Smooth muscle cell (in vitro differentiated cells): ENCODE data around the gene ADAMTSL2. TPM values are rescaled to one million over a fixed set of nuclear protein-coding genes. Genes with fewer than 3 reads are reported as not detected.

Source experiments
- DNase-seq: peaks from one replicate; lab custom pipeline; 2025; ENCODE audit not compliant: unreplicated experiment; lab: John Stamatoyannopoulos, UW
- H2AFZ ChIP-seq: fragments of 200-600 bp; sonication (generic); 2 replicates; pipeline ENCODE4 v1.6.0; 2016; ENCODE audit warnings: antibody characterized with exemption, low read depth, mild to moderate bottlenecking
- H3F3A ChIP-seq: fragments of 200-600 bp; sonication (generic); 2 replicates; pipeline ENCODE4 v1.6.0; 2017; ENCODE audit warnings: antibody characterized with exemption, low read depth
- H3K27ac ChIP-seq: fragments of 200-600 bp; sonication (generic); 2 replicates; pipeline ENCODE4 v1.5.1; 2016; ENCODE audit warnings: low read depth, mild to moderate bottlenecking
- H3K27me3 ChIP-seq: fragments of 200-600 bp; sonication (generic); 2 replicates; pipeline ENCODE4 v1.6.1; 2016; ENCODE audit warnings: low read depth, mild to moderate bottlenecking
- H3K36me3 ChIP-seq: fragments of 200-600 bp; sonication (generic); 2 replicates; pipeline ENCODE4 v1.5.1; 2016; ENCODE audit warnings: low read depth
- H3K4me1 ChIP-seq: fragments of 200-600 bp; sonication (generic); 2 replicates; pipeline ENCODE4 v1.5.1; 2016; ENCODE audit warnings: low read depth
- H3K4me2 ChIP-seq: fragments of 200-600 bp; sonication (generic); 2 replicates; pipeline ENCODE4 v1.6.0; 2016; ENCODE audit warnings: mild to moderate bottlenecking
- H3K4me3 ChIP-seq: fragments of 200-600 bp; sonication (generic); 2 replicates; pipeline ENCODE4 v1.5.1; 2016; ENCODE audit warnings: mild to moderate bottlenecking
- H3K79me2 ChIP-seq: fragments of 200-600 bp; sonication (generic); 2 replicates; pipeline ENCODE4 v1.6.0; 2016; ENCODE audit warnings: low read depth, mild to moderate bottlenecking
- H3K9ac ChIP-seq: fragments of 200-600 bp; sonication (generic); 2 replicates; pipeline ENCODE4 v1.6.0; 2016; ENCODE audit warnings: low read depth
- H3K9me3 ChIP-seq: fragments of 200-600 bp; sonication (generic); replicated peaks from 2 replicates; pipeline ENCODE4 v1.5.1; 2016; ENCODE audit warnings: low read depth
- H4K20me1 ChIP-seq: fragments of 200-600 bp; sonication (generic); 2 replicates; pipeline ENCODE4 v1.6.0; 2016; ENCODE audit warnings: low read depth
- CTCF ChIP-seq: fragments of 200-600 bp; sonication (generic); IDR thresholded peaks from 2 replicates; pipeline ENCODE4 v1.5.1; 2017; ENCODE audit warnings: borderline replicate concordance, mild to moderate bottlenecking, antibody characterized with exemption; ENCODE audit not compliant: insufficient read depth, poor library complexity, severe bottlenecking
- WGBS: methylation state at CpG from one replicate; pipeline ENCODE4 v1.1.7; 2016; ENCODE audit warnings: low lambda C conversion rate; 5-methylcytosine and 5-hydroxymethylcytosine counted together
- polyA plus RNA-seq: library from polyadenylated mRNA; unstranded; fragments of >200 nt; fragmentation: Nextera tagmentation; extraction: Ambion mirVana; gene quantifications from 2 replicates; pipeline ENCODE4 v1.2.1, GENCODE V29; 2016
- total RNA-seq: library from RNA; depleted of rRNA; stranded (reverse); fragments of >200 nt; gene quantifications from 2 replicates; pipeline ENCODE4 v1.2.3, GENCODE V29; 2014

ADAMTSL2 gene
- total and polyA plus RNA-seq, 2 experiments from 2014 or later = 8.1 to 10.5 TPM

- no peak for DNase-seq
- TF ChIP-seq CTCF = no peak
- Histone ChIP-seq H3K4me1 (no peaks in the 10 kb centered on the region), H3K27me3 (no peaks in the 10 kb centered on the region), H3K4me3 (no peak overlapping the region), H3K36me3 (no peaks in the 10 kb centered on the region), H2AFZ (no peak overlapping the region), H3K27ac (no peak overlapping the region), H4K20me1 (no peaks in the 10 kb centered on the region), H3K9me3 (peaks cover 3% of the 10 kb centered on the region), H3F3A (no peaks in the 10 kb centered on the region), H3K79me2 (no peaks in the 10 kb centered on the region), H3K4me2 (no peak overlapping the region), H3K9ac (no peak overlapping the region)
- 96% methylated on average over 6 of the region's 6 CpGs for WGBS
These were observed 65.1 kb downstream of the ADAMTSL2 start for GRCh38 chr9:133599470-133600173.

GRCh38 chr9:133600739-133601138 lies 66.2 kb downstream of the ADAMTSL2 start:
- Histone ChIP-seq H3K79me2 (no peaks in the 10 kb centered on the region), H3K4me2 (no peak overlapping the region), H3K36me3 (no peaks in the 10 kb centered on the region), H3K27ac (no peak overlapping the region), H4K20me1 (no peaks in the 10 kb centered on the region), H3K4me1 (no peaks in the 10 kb centered on the region), H3F3A (no peaks in the 10 kb centered on the region), H2AFZ (no peak overlapping the region), H3K27me3 (no peaks in the 10 kb centered on the region), H3K9me3 (peaks cover 3% of the 10 kb centered on the region), H3K4me3 (no peak overlapping the region), H3K9ac (no peak overlapping the region)
- WGBS = 62% methylated on average over 7 of the region's 7 CpGs
- no peak for TF ChIP-seq CTCF
- no peak for DNase-seq

GRCh38 chr9:133601746-133602145 lies 67.2 kb downstream of the ADAMTSL2 start:
- no peak for TF ChIP-seq CTCF
- H3F3A ChIP-seq = no peaks in the 10 kb centered on the region
- H3K27me3 ChIP-seq = no peaks in the 10 kb centered on the region
- H3K4me3 ChIP-seq = no peak overlapping the region
- H3K9ac ChIP-seq = no peak overlapping the region
- H3K36me3 ChIP-seq = no peaks in the 10 kb centered on the region
- 92% methylated on average over 9 of the region's 10 CpGs for WGBS
- no peaks in the 10 kb centered on the region for H3K79me2 ChIP-seq
- H4K20me1 ChIP-seq = no peaks in the 10 kb centered on the region
- no peak overlapping the region for H3K27ac ChIP-seq
- H3K4me2 ChIP-seq = no peak overlapping the region
- no peak for DNase-seq
- H2AFZ ChIP-seq = no peak overlapping the region
- no peaks in the 10 kb centered on the region for H3K9me3 ChIP-seq
- H3K4me1 ChIP-seq = no peaks in the 10 kb centered on the region

- Histone ChIP-seq H3K79me2 (no peaks in the 10 kb centered on the region), H3F3A (no peaks in the 10 kb centered on the region), H2AFZ (no peak overlapping the region), H3K4me1 (no peaks in the 10 kb centered on the region), H4K20me1 (no peaks in the 10 kb centered on the region), H3K9ac (no peak overlapping the region), H3K4me2 (no peak overlapping the region), H3K36me3 (no peaks in the 10 kb centered on the region), H3K27me3 (no peaks in the 10 kb centered on the region), H3K9me3 (no peaks in the 10 kb centered on the region), H3K4me3 (no peak overlapping the region), H3K27ac (no peak overlapping the region)
- no peak for TF ChIP-seq CTCF
- WGBS = 73% methylated on average over 10 of the region's 10 CpGs
- no peak for DNase-seq
These were observed 67.8 kb downstream of the ADAMTSL2 start for GRCh38 chr9:133602277-133602676.
